Activated T-cell treated with anti-CD3 and anti-CD28 coated beads for 1 hour (primary cell): ENCODE results near the gene LAMA2.

ENCODE experiments used
- DNase-seq: peaks from one replicate; pipeline ENCODE4 v3.0.0-alpha.2; 2020; ENCODE audit warnings: low read depth

The LAMA2 gene

GRCh38 chr6:129307845-129308244 lies 424.9 kb downstream of the LAMA2 start:
- no peak for DNase-seq

DNA sequence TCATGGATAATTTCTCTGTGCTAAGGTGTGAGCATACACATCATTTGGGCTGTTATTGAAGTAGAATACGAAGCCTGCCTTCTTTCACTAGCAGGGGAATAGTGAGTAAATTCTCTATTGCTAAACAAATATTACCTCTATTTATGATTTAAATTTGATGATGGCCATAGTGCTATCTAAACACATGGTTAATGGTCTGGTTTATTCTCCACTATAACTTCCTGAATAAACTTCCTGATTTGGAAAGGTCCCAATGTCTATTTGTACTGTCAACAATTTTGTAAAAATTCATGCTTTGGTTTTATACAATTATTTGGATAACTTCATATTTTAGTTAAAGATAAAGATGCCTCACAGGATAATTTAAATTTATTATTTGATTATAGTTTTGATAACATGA lies 426.2 kb downstream of the LAMA2 start:
- DNase-seq = no peak

DNA sequence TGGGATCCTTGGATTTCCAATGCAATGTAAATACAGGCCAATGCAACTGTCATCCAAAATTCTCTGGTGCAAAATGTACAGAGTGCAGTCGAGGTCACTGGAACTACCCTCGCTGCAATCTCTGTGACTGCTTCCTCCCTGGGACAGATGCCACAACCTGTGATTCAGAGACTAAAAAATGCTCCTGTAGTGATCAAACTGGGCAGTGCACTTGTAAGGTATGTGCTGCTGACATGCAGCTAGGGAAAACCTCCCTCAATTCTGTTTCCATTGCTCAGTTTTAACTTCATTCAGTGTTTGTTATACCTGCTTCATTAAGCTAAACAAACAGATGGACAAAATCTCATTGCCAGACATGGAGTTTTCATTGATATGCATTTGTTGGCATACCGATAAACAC lies 429.9 kb downstream of the LAMA2 start:
- DNase-seq = no peak

DNA sequence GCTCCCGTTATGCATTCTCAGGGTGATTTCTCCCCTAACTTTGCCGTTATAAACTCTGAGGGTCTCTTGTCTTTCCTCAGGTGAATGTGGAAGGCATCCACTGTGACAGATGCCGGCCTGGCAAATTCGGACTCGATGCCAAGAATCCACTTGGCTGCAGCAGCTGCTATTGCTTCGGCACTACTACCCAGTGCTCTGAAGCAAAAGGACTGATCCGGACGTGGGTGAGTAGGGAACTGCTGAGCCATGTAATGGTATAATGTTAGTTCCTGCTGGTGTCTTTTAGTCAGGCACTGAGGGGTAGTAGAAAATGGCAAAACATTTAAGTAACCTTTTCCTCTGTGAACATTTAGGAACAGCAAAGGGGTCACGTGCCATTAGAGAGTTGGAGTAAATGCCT lies 431.6 kb downstream of the LAMA2 start:
- no peak for DNase-seq

DNA sequence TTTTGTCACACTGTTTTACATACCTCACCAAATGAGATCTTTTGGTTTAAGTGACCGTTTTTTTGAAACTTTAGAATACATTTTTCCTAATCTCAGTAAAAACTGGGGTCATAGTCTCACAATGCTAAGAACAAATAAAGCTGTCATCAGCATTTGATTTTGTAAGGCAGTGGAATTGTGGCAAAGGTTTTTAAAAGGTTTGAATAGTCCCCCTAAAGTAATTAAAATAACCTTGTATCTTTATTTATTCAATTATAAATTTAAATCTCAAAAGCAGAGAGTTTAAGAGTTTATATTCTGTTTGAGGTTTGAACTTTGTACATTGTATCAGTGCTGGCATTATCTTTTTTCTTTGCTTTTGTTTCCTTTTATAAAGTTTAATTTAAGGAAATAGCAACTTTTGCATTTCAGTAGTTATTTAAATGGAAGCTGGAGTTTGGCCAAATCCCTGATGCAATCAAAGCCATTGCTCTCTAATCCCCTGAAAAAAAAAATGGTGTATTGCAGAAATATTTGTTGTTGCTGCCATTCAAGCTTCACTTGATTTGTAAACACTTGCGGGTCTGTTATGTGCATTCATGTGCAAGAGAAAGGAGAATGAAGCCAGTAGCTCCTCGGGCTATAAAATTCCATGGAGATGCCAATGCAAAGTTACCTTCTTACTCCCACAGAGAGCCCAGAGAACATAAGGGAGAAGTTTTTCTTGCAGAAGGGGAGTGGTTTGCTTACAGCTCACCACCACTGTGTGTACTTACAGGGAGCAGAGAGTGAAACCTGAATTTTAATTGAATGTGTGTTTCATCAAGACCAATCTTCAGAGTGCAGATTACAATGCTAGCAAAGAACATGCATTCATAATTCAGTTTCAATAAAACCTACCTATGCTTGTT lies 435.2 kb downstream of the LAMA2 start:
- no peak for DNase-seq

DNA sequence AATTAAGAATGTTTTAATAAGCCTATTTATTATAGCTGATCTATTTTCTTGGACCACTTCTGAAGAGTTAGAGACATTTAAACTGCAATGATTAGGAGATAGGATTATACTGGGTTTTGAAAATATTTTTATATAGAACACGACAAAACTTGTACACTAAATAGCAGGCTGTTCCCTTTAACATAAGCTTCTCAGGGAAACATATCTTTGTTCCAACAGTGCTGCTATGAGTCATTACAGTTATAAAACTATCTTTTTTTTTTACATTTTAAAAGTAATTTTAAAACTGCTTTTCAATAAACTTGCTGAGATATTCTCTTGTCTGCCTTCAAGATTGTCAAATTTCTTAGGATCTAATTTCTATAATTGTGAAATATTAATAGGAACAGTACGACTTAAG lies 438.0 kb downstream of the LAMA2 start:
- no peak for DNase-seq

- no peak for DNase-seq
These were observed 438.4 kb downstream of the LAMA2 start for GRCh38 chr6:129321303-129321702.

GRCh38 chr6:129324345-129324744 lies 441.4 kb downstream of the LAMA2 start:
- DNase-seq = no peak

GRCh38 chr6:129329678-129330077 lies 446.7 kb downstream of the LAMA2 start:
- no peak for DNase-seq

- DNase-seq = no peak
These were observed 448.7 kb downstream of the LAMA2 start for GRCh38 chr6:129331450-129332138.

DNA sequence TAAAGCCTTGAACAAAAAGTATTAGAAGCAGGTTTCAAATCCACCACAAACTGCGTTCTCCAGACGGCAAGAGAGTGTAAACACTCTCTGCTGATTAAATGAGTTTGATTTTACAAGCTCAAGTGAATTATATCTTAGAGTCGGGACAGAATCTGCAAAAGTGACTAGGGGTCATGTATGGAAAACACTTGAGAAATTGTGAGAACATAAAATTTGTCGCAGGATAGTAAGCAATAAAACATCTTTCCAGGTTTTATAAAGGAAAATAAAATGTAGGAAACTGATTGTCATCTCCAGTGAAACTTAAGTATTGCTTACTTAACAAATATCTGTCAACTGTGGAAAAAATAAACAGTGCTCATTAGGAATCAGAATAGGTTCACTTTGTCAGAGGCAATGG lies 452.9 kb downstream of the LAMA2 start:
- DNase-seq = no peak

GRCh38 chr6:129338683-129339082 lies 455.7 kb downstream of the LAMA2 start:
- DNase-seq = no peak

- no peak for DNase-seq
These were observed 458.0 kb downstream of the LAMA2 start for GRCh38 chr6:129340983-129341382.

GRCh38 chr6:129342243-129342642 lies 459.3 kb downstream of the LAMA2 start:
- no peak for DNase-seq

DNA sequence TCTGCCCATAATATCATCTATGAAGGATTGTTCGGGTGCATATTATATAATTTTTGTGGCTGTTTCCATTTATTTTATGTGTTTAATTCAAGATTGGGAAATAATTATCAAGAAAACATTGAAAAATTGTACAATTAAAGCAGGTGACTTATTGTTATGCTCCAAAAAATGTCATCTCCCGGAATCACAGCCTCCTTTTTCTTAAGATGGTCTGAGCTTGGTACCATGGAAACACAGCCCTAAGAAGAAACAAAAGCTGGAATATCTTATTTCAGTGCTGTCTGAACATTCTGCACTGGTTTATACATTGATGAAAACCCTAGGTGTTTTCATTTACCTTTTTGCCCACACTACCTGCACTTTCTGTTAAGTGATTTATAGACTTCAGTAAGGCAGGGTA lies 459.9 kb downstream of the LAMA2 start:
- DNase-seq = no peak

GRCh38 chr6:129344379-129344778 lies 461.4 kb downstream of the LAMA2 start:
- no peak for DNase-seq

GRCh38 chr6:129345890-129346289 lies 463.0 kb downstream of the LAMA2 start:
- no peak for DNase-seq

DNA sequence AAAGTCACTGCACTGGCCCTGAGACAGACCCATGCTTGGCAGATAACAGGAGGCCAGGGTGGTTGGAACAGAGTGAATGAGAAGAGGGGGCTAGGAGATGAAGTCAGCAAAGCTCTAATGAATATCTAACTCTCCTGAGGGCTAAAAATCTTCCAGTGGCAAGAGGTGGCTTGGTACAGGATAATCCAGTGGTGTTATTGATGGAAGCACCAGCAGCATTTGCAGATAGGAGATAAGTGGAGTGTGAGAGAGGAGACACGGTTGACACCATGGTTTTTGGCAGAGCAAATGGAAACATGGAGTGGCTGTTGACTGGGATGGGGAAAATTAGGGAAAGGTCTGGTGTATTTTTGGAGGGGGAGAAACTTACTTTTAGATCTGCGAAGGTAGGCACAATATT lies 464.0 kb downstream of the LAMA2 start:
- DNase-seq = no peak

GRCh38 chr6:129350278-129350677 lies 467.3 kb downstream of the LAMA2 start:
- DNase-seq = no peak

GRCh38 chr6:129351807-129352206 lies 468.9 kb downstream of the LAMA2 start:
- DNase-seq = no peak

DNA sequence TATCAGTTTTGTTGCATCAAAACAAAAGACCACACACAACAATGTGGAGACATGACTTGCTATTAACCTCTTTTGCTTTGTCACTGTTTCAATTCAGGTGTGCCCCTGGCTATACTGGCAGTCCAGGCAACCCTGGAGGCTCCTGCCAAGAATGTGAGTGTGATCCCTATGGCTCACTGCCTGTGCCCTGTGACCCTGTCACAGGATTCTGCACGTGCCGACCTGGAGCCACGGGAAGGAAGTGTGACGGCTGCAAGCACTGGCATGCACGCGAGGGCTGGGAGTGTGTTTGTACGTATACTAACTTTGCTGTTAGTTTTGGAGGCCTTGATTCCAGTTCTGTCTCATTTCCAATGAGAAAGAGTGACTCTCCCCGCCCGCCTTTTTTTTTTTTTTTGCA lies 470.1 kb downstream of the LAMA2 start:
- DNase-seq = no peak

GRCh38 chr6:129356129-129356528 lies 473.2 kb downstream of the LAMA2 start:
- no peak for DNase-seq

GRCh38 chr6:129359811-129360681 lies 477.1 kb downstream of the LAMA2 start:
- no peak for DNase-seq
